ENCODE data around the gene TFAP2A.

Gene TFAP2A

DNA sequence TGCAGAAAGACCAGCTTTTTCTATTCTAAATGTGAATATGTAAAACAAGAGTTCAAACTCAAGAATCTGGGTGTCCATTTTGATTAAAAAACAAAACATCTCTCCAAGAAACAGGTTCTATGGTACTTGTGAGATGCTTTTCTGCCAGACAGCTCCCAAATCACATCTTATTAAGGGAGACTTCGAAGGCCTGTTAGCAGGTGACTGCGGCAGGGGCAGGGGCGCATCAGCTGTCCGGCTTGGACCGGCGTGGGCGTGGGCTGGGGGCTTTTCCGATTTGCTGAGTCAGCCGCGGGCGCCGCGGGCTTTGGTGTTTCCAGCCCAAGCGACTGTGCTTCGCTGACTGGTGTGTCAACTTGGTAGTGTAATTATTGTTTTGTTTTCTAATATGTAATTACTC is 32.6 kb downstream of the TFAP2A start:
- no peak for DNase-seq

GRCh38 chr6:10381830-10382208 is 33.1 kb downstream of the TFAP2A start:
- DNase-seq = no peak

- DNase-seq = no peak
These were observed 33.6 kb downstream of the TFAP2A start for GRCh38 chr6:10381133-10381829.

GRCh38 chr6:10375391-10375969 is 39.4 kb downstream of the TFAP2A start:
- no peak for DNase-seq

GRCh38 chr6:10373642-10374359 is 41.1 kb downstream of the TFAP2A start:
- no peak for DNase-seq

DNA sequence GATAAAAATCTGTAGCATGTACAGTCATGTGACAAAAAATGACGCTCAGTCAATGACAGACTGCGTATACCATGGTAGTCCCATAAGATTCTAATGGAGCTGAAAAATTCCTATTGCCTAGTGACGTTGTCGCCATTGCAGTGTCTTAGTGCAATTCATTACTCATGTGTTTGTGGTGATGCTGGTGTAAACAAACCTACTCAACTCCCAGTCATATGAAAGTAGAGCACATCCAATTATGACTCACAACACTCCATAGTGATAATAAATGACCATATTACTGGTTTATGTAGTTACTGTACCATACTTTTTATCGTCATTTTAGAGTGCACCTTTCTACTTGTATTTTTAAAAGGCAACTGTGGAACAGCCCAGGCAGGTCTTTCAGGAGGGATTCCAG is 45.0 kb downstream of the TFAP2A start:
- no peak for DNase-seq

DNA sequence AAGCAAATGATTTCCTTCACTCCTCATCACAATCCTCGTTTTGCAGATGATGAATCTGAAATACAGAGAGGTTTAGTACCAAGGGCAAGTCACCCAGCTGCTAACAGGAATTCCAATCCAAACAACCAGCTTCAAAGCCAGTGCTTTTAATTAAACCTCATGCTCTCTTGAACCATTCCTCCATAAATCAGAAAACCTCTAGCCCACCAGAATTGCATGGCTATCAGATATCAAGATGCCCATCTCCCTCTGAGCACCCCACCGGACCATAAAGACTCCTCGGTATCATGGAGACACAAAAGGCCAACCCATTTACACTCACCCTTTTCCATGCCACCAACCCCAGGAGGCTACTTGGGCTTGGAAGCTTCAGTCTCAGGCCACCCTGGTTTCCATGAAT is 46.0 kb downstream of the TFAP2A start:
- DNase-seq = no peak

- DNase-seq = no peak
These were observed 51.0 kb downstream of the TFAP2A start for GRCh38 chr6:10363911-10364310.

DNA sequence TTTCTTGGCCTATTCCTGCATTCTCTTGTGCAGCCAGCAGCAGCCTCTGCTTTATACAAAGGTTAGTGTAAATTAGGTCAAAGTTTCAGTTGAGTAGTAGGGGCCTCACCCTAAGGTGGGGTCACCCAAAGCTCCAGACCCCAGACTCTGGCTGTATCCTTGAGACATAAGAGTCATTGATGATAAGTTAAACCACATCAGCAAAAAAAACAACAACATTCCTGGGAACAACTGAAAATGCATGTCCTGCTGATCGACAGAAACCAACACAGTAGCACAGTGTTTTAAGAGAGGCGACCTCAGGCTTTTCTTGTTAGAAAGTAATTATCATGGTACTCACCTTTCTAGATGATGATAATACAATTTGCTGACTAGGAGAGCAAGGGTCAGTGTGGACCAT is 52.6 kb downstream of the TFAP2A start:
- no peak for DNase-seq

DNA sequence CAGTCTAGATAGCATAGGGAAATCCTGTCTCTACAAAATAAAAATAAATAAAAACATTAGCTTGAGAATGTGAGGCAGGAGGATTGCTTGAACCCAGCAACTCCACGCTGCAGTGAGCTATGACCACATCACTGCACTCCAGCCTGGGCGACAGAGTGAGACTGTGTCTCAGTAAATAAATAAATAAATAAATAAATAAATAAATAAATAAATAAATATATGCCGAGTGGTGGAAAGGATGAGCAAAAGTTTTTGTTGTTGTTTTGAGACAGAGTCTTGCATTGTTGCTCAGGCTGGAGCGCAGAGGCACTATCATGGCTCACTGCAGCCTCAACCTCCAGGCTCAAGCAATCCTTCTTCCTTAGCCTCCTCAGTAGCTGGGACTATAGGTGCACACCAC is 53.4 kb downstream of the TFAP2A start:
- no peak for DNase-seq

GRCh38 chr6:10359581-10359980 is 55.3 kb downstream of the TFAP2A start:
- DNase-seq = no peak

DNA sequence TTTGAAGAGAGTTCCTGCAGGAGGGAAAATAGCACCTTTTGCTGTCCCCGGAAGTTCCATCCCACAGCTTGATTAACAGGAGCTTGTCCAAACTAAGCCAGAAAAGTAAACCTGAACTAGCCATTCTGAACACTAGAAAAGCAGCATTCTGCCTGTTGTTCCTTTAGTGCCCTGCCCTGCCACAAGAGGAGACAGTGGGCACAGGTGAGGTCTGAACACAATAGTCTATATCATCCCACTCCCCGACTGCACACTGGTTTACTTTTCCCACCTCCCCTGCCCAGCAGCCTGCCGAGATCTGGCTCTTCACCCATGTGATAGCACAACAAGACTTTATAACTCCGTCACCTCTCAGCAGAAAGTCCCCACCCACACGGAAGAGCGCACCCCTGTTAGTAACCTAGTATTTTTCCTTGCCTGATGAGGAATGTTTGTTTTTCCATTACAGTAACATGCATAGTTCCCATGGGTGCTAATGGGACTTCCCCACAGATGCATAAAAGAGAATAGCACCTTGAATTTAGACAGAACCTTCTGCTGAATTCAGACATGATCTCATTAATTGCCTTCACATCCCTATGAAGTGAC is 59.7 kb downstream of the TFAP2A start:
- DNase-seq = no peak

- no peak for DNase-seq
These were observed 63.1 kb downstream of the TFAP2A start for GRCh38 chr6:10351791-10352190.

- no peak for DNase-seq
These were observed 64.2 kb downstream of the TFAP2A start for GRCh38 chr6:10350720-10351119.

DNA sequence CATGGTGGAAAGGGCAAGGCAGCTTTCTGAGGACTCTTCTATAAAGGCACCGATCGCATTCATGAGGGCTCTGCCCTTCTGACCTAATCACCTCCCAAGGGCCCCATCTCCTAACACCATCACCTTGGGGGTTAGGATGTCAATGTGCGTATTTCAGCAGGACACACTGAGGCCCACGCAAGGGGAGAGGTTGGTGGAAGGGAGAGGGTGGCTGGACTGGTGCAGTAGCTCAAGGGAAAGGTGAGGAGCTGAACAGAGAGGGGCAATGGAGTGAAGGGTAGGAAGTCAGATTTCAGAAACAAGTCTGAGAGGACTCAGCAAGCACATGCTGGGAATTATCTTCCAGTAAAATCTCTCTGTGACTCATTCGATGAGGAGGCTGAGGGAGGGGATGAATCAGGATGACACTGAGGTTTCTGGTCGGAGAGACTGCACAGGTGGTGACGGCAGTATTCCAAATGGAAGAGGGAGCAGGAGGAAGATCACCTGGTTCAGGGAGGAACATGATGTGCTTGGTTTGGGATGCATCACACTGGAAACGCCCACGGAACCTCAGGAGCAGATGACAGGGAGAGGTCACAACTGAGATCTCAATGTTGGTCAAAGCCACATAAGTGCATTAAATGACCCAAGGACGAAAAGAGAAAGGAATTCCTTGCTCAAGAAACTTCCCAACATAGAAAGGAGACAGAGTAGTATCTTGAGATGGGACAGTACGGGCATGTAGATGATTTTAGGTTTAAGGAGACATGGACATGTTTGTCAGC is 67.1 kb downstream of the TFAP2A start:
- DNase-seq = no peak
